HG03159 (cell line): ENCODE data around the gene TRIM16.
"Not testable (repeated sequence)": the region's sequence is repeated elsewhere in the genome, so short reads cannot be mapped to it uniquely, and the experiment has no call there.

Experiments used
- ATAC-seq: cut with Tn5 transposase; IDR thresholded peaks from one replicate; pipeline ENCODE4 v1.9.1; 2021; ENCODE audit warnings: mild to moderate bottlenecking, moderate library complexity; ENCODE audit not compliant: unreplicated experiment

TRIM16 gene

DNA sequence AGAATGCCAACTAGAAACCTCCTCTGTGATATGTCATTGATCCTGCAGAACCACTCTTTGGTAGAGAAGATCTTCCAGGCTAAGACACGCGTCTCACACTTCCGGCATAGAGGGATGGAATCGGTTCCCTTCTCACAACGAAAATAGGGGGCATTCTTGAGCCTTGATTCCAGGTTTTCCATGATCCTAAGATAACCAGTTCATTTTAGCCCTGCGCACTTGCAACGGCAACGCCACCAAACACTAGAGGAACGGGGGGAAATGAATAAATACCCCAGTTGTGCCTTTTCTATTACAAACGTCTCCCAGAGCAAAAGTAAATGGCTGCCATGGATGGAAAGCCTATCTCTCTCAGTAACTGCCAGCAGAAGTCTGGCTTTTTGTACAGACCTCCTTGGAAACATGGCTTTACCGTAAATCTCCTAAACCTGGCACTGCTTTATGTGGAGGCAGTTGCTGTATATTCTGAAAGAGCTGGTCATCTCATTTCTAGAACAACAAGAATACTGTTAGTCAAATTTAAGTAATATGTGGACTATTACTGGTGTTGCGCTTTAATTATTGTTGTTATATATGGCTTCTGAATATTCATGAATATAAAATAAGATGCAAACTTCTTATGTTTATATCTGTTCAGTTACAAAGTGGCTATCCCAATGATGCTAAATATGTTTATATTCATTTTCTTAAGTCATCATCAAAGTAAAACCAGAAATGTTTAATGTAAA, 64.6 kb downstream of the TRIM16 start, which contains the start of gene FBXW10B:
FBXW10B (minus strand) TSS at position 374 of the 728 bp plus-strand sequence; CDS start at position 182, 192 bp downstream.
- ATAC-seq, result not testable (repeated sequence)

DNA sequence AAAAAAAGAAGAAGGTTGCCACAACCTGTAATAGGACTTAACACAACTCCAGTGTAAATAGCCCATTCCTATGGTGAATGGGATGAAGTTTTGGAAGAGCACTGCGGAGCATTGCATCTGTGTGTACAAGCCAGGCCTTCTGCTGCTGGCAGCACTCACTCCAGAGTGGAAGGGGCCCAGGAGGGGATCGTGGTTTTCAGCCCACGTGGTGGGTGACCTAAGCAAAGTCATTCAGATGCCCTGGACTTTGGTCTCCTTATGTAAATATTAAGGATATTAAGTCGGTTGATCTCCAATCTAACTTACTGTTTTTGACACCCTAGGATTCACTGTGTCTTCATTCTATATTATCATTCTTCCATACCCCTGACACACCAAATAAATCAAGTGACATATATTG, 67.3 kb downstream of the TRIM16 start:
- not testable (repeated sequence) for ATAC-seq

DNA sequence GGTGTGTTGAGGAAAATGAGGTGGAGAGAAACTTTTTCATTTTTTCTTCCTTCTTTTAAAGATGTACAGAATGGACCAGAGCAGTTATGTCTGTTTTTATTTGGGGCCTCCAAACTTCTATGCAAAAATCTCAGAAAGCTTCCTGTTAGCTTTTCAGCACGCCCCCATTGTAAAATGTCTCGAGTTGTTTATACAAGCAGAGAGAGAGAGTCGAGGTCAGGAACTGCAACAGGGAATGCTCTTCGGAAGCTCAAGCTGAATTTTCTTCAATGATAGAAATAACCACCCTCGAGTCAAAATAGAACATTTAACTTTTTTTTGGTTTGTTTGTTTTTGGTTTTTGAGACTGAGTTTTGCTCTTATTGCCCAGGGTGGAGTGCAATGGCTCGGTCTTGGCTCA, 68.3 kb downstream of the TRIM16 start:
- ATAC-seq, result not testable (repeated sequence)

DNA sequence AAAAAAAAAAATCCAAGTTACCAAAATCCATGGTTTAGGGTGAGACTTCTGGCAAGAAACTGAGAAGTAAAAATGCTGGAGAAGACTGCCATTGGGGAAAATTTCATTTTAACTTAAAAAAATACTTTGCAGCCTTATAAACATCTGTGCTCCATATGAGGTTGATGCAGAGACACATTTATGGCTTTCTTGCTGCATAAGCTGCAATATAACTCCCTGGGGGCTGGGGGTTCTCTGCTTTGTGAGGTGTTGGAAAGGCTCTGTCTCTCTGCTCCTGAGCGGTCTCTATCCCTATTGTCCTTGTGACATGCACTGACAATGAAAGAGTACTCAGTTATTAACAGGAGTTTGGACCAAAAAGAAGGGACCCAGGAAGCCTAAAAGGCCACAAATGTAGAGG, 71.0 kb downstream of the TRIM16 start:
- not testable (repeated sequence) for ATAC-seq

DNA sequence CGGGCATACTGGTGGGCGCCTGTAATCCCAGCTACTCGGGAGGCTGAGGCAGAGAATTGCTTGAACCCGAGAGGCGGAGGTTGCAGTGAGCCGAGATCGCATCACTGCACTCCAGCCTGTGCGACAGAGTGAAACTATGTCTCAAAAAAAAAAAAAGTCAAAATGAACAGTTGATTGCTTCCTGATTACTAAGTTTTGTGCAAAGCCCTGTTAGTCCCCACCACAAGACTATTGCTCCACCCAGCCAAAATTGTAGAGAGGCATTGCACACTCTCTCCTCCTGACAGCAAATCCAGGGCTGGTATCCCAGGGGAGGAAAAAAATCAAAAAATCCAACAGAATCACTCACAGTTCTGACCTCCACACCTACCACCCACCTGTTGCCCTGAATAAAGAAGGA, 91.2 kb downstream of the TRIM16 start:
- not testable (repeated sequence) for ATAC-seq

DNA sequence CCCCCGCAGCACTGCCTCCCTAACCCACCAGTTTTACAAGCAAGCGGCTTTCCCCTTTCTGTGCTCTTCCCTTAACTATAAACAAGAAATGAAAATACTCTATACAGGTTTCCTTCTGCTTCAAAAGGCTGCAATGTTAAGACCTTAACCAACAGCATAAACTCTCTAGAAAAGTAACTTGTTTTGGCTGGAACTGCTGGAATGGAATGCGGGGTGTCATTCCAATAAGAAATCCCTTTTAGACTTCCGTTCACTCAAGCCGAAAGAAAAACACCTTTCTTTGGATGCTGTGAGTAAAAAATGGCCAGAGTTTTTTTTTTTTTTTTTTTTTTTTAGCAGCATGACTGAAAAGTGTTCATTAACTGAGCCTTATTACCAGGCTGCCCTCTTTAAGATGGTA, 92.1 kb downstream of the TRIM16 start:
- ATAC-seq, result not testable (repeated sequence)

DNA sequence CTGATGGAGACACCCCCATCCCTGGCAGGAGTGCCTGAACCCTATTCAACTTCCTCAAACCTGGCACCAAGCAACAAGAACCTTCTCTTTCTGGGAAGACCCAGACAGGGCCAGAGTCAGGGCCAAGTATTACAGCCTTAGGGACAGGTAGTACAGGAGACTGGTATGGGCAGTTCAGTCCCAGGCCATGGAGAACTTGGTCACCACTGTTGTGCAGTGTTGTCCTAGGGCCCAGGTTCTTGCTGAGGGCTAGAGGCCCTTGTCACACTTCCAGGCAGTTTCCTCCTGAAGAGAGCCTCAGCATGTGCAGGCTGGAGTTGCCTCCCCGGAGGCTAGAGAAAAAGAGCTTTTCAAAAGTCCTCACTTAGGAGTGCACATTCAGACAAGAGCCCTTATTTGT, 93.3 kb downstream of the TRIM16 start:
- ATAC-seq, result not testable (repeated sequence)

DNA sequence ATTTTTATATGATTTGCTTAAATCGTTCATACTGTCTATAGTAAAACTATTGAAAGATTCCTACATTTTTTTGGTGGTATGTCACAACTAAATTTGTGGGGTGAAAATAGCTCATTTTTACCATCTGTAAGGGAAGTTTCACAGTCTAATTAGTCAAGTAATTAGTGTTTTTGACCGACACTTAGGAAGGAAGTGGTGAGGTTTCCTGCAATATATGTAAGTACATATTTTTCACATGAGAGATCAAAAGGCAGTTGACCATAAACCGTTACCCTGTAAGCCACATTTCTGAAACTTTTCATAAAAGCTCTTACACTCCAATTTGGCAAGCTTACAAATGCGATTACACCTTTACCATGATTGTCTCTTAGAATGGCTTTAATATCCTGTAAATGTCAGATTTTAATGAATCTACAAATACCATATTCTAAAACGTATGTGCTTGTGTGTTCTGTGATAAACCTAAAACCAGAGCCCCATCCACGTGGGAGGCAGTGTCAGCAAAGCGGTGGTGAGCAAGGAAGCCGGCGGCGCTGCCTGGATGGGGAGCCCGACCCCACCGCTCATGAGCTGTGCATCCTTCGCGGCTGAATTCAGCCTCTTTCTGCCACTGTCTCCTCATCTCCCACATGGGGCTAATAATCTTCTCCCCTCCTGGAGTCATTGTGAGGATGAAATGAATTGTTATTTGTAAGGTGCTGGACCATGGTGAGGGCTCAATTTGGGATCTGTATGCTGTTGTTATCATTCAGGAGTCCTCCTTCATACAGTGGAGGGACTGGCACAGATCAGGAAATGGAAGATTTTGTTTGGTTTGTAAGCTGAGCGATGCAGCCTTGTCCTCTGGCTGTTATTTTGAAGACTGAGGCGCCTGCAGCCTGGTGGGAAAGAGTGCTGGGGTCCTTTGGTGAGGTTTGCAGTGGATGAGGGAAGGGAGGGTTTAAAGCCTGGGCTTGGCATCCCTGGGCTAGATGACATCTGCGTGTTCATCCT, 94.3 kb downstream of the TRIM16 start:
- ATAC-seq, result peak; percentile 50

DNA sequence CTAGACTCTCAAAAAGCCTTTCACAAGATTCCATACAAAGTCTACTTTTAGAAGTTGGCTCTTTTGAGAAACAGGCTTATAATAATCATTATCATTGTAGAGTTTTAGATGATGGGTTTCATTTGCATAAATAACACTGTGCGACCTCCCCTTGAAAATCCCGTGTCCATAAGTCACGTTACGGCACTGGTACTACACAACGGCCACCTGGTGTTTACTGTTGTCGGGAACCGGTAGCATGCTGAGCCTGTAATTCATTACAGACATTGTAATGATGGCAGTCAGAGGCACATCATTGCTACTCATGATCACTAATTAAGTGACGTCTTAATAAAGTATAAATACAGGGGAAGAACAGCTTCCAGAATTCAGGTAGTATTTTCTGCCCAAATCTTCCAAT, 96.1 kb downstream of the TRIM16 start:
- ATAC-seq, result not testable (repeated sequence)

DNA sequence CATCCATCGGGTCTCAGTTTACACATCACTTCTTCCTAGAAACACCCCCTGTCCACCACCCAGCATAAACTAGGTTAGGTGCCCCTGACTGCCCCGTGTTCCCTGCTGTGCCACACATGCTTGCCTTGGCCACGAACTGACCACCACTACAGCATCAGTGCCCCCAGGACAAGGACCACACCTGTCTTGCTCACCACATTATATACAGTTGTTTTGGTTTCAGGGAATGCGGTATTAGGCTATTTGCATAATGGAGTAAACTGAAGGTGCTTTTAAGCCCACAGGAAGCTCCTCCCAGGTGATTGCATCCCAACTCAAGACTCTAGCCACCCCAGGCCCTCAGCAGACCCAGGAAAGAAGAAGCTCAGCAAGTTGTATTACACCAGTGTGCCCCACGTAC, 100.8 kb downstream of the TRIM16 start:
- ATAC-seq, result not testable (repeated sequence)

DNA sequence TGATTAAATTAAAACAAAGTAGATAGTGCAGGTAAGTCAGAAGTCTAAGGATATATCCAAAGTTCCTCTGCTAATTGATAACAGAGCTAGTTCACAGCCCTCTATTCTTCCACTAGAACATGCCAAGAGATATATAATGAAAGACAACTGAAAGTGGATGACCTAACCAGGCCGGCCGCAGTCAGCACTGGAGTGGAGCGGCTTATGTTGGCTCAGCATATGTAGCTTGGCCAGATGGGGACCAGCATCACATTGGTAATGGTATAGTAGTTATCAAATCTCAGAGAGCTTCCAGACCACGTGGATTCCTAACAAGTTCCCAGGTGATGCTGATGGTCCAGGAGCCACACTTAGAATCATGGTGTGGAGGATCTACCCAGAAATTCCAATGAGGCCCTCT, 102.6 kb downstream of the TRIM16 start:
- not testable (repeated sequence) for ATAC-seq
